GM19328 (cell line): Measurements from ENCODE around the gene SORBS2.
"Not testable (repeated sequence)": the region's sequence is repeated elsewhere in the genome, so short reads cannot be mapped to it uniquely, and the experiment has no call there.

Source experiments
- ATAC-seq: cut with Tn5 transposase; IDR thresholded peaks from one replicate; pipeline ENCODE4 v1.9.1; 2021; ENCODE audit warnings: mild to moderate bottlenecking, moderate library complexity; ENCODE audit not compliant: unreplicated experiment

Gene SORBS2

DNA sequence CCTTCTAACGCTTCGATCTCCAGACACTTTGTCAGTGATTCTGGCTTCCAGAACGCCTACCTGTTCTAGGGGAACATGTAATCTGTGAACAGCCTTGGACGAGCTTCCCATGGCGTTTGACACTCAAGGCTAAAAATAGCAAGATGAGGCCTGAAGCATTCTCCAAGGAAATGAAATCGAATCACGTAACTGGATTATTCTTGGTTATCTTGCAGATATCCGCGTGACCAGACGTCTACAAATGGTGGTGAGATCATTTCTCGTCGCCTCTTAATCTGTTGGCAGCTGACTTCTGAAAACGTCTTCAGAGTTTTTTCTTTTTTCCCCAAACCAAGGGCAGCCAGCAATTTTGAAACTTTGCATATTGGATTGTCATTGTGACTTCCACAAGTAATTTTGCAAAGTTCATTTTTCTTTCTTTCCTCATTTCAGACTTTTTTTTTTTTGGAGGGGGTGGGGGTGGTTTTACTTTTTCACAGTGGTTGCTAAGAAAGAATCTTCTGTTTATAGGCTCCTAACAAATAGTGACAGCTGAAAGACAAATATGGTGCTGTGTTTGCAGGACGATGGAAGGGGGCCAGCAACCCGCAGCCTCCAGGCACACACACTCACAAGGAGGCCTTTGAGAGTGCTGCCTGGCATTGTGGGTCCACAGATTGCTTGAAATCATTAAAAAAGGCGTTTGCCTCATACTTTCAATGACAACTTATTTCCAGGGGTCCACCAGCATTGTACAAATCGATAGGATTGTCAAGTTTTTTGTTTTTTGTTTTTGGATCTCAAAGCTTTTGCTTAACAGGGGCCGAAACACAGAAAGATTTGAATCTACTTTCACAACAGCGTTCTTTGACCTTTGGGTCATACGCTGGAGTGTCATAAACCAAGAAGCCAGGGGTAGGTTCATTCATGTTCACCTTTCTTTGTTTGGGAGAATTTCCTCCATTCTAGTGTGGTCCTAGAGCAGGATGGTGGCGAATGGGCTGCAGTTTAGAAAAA, 244.3 kb downstream of the SORBS2 start:
- ATAC-seq = no peak

- no peak for ATAC-seq
Observed at GRCh38 chr4:185566972-185567371, 245.0 kb downstream of the SORBS2 start.

GRCh38 chr4:185566425-185566824, 245.6 kb downstream of the SORBS2 start:
- ATAC-seq = no peak

DNA sequence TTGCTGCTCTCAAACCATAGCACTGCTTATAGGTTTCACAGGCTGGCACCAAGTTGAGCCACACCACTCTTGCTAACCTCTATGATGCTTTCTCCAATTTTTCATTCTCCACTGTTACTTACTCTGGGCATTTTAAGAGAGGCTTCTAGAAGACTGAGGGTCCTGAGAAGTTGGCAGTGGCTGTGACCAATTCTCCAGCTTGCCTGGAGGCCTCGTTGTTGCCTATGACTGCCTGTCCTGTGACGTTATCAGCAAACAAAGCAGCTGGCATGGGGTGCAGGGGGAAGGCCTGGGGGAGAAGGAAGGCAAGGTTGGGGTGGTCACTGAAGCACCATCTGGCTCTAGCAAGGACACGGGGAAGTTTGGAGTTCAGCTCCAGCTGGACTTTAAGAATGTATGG, 246.3 kb downstream of the SORBS2 start:
- no peak for ATAC-seq

DNA sequence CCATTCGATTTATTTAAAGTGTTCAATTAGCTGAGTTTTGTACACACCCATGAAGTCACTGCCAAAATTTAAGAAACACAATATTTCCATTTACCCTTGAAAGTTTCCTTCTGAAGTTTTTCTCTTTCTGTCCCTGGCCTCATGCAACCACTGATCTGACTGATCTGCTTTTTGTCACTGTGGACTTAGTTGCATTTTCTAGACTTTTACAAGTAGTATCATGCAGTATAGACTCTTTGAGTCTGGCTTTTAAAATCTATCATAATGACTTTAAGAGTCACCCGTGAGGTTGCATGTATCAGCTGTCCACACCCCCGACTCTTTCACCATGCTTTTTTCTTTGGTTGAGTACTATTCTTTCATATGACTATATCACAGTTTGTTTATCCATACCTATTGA, 247.6 kb downstream of the SORBS2 start:
- no peak for ATAC-seq

- ATAC-seq = no peak
Observed at GRCh38 chr4:185562531-185562930, 249.5 kb downstream of the SORBS2 start.

DNA sequence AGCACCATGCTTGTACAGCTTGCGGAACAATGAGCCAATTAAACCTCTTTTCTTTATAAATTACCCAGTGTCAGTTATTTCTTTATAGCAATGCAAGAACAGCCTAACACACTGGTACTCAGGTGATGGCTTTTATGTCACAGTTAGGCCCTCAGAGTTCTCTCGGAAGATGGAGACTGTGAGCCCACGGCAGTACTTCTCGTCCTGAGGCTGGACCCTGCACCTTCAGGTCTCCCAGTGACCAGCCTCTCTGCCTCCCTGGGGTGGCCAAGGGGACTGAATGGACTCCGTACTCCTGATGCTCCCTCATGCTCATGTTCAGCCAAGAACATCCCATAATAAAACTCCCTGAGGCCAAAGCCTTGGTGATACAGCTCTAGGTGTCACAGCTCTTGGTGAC, 251.7 kb downstream of the SORBS2 start:
- ATAC-seq = no peak

DNA sequence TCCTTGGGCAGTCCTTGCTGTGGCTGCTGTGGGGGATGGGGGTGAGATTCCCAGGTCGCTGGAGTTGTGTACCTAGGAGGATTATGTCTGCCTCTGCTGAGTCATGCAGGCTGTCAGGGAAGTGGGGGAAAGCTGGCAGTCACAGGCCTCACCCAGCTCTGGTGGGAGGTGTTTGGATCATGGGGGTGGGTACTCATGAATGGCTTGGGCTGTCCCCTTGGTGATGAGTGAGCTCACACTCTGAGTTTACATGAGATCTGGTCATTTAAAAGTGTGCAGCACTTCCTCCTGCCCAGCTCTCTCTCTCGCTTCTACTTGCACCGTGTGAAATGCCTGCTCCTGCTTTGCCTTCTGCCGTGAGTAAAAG, 252.1 kb downstream of the SORBS2 start:
- no peak for ATAC-seq

- not testable (repeated sequence) for ATAC-seq
Observed at GRCh38 chr4:185559251-185559914, 252.6 kb downstream of the SORBS2 start.

DNA sequence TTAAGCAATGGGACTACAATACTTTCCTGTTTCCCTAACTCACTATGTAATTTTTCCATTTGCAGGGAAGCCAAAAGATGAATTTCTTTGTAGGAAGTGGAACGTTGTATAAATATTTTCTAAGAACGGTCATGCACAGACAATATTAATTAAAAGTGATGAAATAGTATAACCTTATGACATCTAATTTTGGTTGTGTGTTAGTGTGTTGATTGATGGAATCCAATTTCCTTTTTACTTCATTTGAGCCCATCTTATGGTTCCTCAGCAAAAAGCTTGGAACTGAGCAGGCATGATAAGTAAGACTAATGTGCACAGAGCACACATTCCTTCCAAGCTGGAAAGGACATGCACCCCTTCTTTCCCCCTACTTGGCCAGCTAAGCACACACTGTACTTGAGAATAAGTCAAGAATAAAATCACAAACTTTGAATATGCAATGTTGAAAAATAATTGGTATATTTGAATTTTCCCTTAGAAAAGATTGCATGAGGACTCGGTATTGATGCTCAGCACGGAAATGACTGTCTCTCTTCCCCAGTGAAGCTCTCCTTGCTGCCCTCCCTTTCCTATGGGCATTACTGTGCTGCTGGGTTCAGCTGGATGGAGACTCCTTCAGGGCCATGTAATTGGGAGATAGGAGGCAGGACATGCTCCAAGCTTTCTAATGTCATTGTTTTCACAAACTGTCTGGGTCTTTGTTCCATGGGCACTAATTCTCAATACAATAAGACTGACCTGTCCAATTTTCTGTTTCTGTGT, 257.4 kb downstream of the SORBS2 start:
- ATAC-seq = no peak

GRCh38 chr4:185552254-185552653, 259.7 kb downstream of the SORBS2 start:
- ATAC-seq = no peak

GRCh38 chr4:185550933-185551332, 261.1 kb downstream of the SORBS2 start:
- no peak for ATAC-seq

- no peak for ATAC-seq
Observed at GRCh38 chr4:185549095-185549639, 262.8 kb downstream of the SORBS2 start.

DNA sequence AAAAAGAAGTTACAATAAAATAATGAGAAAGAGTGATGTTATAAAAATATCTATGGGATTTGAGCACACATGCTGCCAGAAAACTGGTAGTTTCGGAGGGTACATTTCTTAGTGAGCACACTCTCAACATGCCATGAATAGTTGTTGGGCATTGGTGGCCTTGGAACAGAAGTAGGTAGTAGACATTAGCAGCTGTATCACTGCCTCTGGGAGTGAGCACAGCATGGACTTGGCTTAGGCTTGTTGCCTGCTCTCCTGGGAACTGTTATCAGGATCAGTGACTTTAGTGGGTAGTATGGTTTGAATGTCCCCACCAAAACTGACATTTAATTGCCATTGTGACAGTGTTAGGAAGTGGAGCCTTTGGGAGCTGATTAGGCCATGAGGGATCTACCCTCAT, 263.4 kb downstream of the SORBS2 start:
- no peak for ATAC-seq

GRCh38 chr4:185546335-185546734, 265.7 kb downstream of the SORBS2 start:
- ATAC-seq = no peak

DNA sequence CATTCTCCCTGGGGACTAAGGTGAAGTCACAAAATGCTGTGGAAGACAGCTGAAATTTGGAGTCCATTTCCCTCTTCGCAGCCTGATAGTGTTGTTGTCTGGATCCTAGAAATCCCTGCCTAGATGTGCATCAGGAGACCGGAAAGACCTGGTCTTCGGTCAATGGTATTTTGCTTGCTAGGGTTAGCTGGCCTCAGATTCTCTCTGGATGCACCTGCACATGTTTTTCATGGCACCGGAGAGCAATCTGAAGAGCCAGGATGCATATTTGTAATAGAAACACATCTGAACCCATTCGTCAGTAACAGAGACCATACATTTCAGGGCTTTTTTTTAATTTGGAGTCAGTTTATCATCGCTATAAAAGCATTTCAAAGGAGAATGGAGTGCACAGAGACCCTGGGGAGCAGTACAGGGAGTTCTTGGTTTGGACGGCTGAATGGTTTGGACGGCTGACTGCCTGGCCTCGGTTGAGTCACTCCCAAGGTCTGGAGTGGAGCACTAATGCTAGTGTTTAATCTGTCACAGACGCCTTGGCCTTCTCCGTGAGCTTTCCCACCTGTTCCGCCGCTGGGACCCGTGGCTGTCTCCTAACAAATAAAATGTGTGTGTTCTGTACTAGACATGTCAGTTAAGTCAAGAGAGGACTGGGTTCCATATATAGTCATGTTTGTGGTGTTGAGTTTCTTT, 269.2 kb downstream of the SORBS2 start:
- ATAC-seq = no peak

- ATAC-seq = no peak
Observed at GRCh38 chr4:185541251-185541727, 270.7 kb downstream of the SORBS2 start.

DNA sequence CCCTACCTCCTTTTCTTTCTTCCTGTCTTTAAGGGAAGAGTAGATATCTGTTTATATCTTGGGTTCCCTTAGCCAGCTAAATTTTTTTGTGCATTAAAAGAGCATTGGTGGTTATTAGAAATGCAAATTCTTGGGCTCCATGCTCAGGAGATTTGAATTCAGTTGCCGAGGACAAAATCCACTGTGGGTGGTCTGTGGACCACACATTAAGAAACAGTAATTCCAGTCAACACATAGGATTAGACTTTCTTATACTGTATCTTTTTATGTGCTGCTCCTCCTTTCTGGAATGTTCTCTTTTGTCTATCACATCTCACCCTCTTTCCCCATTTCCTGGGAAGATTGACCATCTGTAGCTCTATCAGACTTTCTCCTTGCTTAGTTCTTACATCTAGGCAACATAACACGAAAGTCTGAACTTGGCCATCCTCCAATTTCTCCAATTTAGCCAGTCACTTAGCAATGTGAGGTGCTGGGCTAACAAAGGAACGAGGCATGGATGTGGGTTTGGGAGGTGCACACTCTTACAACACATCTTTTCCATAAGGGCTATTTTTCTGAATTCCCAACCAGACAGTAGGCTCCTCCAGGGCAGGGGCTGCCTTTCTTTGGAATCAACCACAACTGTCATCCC, 271.4 kb downstream of the SORBS2 start:
- ATAC-seq = no peak

GRCh38 chr4:185540040-185540439, 272.0 kb downstream of the SORBS2 start:
- ATAC-seq = no peak

- no peak for ATAC-seq
Observed at GRCh38 chr4:185538806-185539205, 273.2 kb downstream of the SORBS2 start.
